ENCODE results near the gene ZBTB46.

GRCh38 chr20:63773571-63774241, 57.4 kb downstream of the ZBTB46 start:
- TF ChIP-seq CTCF (IDR thresholded peaks at IDR 0.05; ENCODE audit: low read depth, low read length, missing input control), result no peak
- no peak for TF ChIP-seq RAD21 (IDR thresholded peaks at IDR 0.05)
- TF ChIP-seq SP1 (IDR thresholded peaks at IDR 0.05), result no peak
- no peak for TF ChIP-seq GABPA (IDR thresholded peaks at IDR 0.05 in 1 of 2, conservative IDR thresholded peaks at IDR 0.05 in 1 of 2)
- TF ChIP-seq EGR1 (IDR thresholded peaks at IDR 0.05; ENCODE audit: low read depth in 2 of 2), result no peak
- no peak for TF ChIP-seq ZBTB33 (IDR thresholded peaks at IDR 0.05)
- TF ChIP-seq REST (IDR thresholded peaks at IDR 0.05), result no peak
